ENCODE measurements around the gene CISD3. TPM values are rescaled to one million over a fixed set of nuclear protein-coding genes. Genes with fewer than 3 reads are reported as not detected.

The CISD3 gene
- total RNA-seq, 1 donor from 2014 or later = 31.3 TPM

- Histone ChIP-seq H3K4me3 (peak overlapping the region; percentile 95), H3K4me1 (peaks cover 71% of the 10 kb centered on the region), H3K36me3 (no peaks in the 10 kb centered on the region), H3K27ac (peak overlapping the region; percentile 81), H3K27me3 (ENCODE audit: low read depth) (peaks cover 7% of the 10 kb centered on the region), H3K9me3 (no peaks in the 10 kb centered on the region)
- DNase-seq = peak; percentile 63
- no peak for ATAC-seq
- TF ChIP-seq, protein P1, sequence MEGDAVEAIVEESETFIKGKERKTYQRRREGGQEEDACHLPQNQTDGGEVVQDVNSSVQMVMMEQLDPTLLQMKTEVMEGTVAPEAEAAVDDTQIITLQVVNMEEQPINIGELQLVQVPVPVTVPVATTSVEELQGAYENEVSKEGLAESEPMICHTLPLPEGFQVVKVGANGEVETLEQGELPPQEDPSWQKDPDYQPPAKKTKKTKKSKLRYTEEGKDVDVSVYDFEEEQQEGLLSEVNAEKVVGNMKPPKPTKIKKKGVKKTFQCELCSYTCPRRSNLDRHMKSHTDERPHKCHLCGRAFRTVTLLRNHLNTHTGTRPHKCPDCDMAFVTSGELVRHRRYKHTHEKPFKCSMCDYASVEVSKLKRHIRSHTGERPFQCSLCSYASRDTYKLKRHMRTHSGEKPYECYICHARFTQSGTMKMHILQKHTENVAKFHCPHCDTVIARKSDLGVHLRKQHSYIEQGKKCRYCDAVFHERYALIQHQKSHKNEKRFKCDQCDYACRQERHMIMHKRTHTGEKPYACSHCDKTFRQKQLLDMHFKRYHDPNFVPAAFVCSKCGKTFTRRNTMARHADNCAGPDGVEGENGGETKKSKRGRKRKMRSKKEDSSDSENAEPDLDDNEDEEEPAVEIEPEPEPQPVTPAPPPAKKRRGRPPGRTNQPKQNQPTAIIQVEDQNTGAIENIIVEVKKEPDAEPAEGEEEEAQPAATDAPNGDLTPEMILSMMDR (IDR thresholded peaks at IDR 0.05) = no peak
- intact Hi-C loops (cut with DNase I) = no loop called here
Observed at GRCh38 chr17:38747463-38748148, 17.5 kb downstream of the CISD3 start.

DNA sequence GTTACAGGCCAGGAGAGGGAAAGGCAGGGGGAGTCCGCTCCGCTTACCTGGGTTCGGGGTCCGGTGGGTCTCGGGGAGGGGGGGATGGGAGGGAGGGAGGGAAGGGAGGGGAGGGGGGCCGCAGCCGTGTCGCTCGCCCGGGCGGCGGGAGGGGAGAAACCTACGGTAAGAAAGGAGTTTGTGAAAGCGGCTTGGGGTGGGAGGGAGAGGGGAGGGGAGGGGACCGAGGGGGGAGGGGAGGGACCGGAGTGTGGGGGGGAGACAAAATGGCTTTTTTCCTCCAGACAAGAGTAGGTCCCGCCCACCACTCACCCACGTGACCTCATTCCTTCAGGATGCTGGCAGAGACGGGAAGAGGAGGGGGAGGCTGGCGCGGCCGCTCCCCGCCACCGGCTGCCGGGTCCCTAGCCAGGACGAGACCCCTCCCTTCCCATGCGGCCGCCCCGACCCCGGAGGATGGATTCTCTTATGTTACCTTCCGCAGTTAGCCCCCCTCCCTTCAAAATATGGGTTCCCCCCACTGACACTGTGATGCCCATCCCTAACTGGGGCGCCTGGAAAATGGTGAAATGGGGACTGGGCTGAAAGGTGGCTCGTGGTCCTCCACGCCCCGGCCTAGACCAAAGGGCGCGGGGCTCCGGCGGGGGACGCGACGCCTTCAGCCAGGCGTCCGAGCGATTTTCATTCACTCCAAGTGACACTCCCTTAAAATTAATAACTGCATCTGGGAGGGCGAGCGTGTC, 18.2 kb downstream of the CISD3 start, which contains the start of gene PCGF2:
TSS of gene PCGF2 (minus strand) at position 188 of the 743 bp plus-strand sequence. CDS start 7,934 bp downstream, outside the sequence.
- Histone ChIP-seq H3K9me3 (no peaks in the 10 kb centered on the region), H3K4me3 (peak within 1 kb of the TSS; percentile 95), H3K27me3 (ENCODE audit: low read depth) (peaks cover 7% of the 10 kb centered on the region), H3K27ac (peak within 1 kb of the TSS; percentile 89), H3K36me3 (no peaks in the 10 kb centered on the region), H3K4me1 (peaks cover 67% of the 10 kb centered on the region)
- peak; percentile 95 for DNase-seq
- ATAC-seq = peak; percentile 16 to 47
- intact Hi-C loops (cut with DNase I) = no loop called here
- TF ChIP-seq, protein P1 (IDR thresholded peaks at IDR 0.05) = no peak

DNA sequence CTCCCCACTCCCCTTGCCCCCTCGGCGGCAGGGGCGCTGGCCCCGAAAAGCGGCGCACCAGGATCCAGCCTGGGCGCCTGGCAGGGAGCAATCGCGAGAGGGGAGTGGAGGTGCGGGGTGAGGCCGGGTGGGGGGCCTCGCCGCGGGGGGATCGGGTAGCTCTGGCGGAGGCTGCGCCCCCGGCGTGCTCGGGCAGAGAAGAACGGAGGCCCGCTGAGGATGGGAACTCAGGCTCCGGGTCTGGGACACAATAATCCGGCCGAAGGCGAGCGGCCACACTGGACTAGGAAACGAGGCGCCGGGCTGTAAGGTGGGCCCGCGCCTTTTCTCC, 18.7 kb downstream of the CISD3 start:
- no peak for DNase-seq
- Histone ChIP-seq H3K27ac (peak overlapping the region; percentile 89), H3K9me3 (no peaks in the 10 kb centered on the region), H3K27me3 (ENCODE audit: low read depth) (peaks cover 7% of the 10 kb centered on the region), H3K4me3 (peak overlapping the region; percentile 95), H3K36me3 (peaks cover 2% of the 10 kb centered on the region), H3K4me1 (peaks cover 68% of the 10 kb centered on the region)
- intact Hi-C loops (cut with DNase I) = no loop called here
- no peak for ATAC-seq
- TF ChIP-seq, protein P1 (IDR thresholded peaks at IDR 0.05) = no peak

GRCh38 chr17:38749223-38750043, 19.3 kb downstream of the CISD3 start:
- intact Hi-C loops (cut with DNase I) = no loop called here
- Histone ChIP-seq H3K9me3 (no peaks in the 10 kb centered on the region), H3K27me3 (ENCODE audit: low read depth) (peaks cover 7% of the 10 kb centered on the region), H3K36me3 (peaks cover 7% of the 10 kb centered on the region), H3K4me3 (peak overlapping the region; percentile 95), H3K27ac (peak overlapping the region; percentile 89), H3K4me1 (peaks cover 68% of the 10 kb centered on the region)
- DNase-seq (peak; percentile 92), ATAC-seq (peak; percentile 40 to 48)
- TF ChIP-seq, protein P1 (IDR thresholded peaks at IDR 0.05) = peak; percentile 16

DNA sequence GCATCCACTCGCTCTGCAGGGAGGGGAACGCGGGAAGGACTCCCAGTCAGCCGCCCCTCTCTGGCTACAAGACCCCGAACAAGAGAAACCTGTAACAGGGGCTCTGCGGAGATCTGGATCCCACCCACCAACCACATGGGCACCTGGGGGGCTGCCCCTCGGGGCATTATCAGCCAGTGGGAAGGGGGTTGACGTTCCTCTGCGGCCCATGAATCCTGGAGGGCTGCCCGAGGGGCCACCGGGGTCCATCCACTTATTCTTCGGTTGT, 19.8 kb downstream of the CISD3 start:
- Histone ChIP-seq H3K27me3 (ENCODE audit: low read depth) (peaks cover 7% of the 10 kb centered on the region), H3K9me3 (no peaks in the 10 kb centered on the region), H3K36me3 (peaks cover 13% of the 10 kb centered on the region), H3K27ac (peak overlapping the region; percentile 89), H3K4me1 (peaks cover 72% of the 10 kb centered on the region), H3K4me3 (peak overlapping the region; percentile 95)
- intact Hi-C loops (cut with DNase I) = no loop called here
- TF ChIP-seq, protein P1 (IDR thresholded peaks at IDR 0.05) = no peak
- no peak for DNase-seq
- ATAC-seq = no peak

Data from lower lobe of right lung (tissue), 2 donors.